H1 (cell line): ENCODE measurements around the gene NTN4.

Experiments
- EZH2 ChIP-seq: fragments of 200-600 bp; sonication (generic); IDR thresholded peaks from 2 replicates; pipeline ENCODE4 v1.7.1; 2012; ENCODE audit warnings: low read depth, mild to moderate bottlenecking, moderate library complexity, low read length, inconsistent platforms; ENCODE audit not compliant: severe bottlenecking
- FOSL1 ChIP-seq: IDR thresholded peaks from 2 replicates; pipeline ENCODE4 v1.6.1; 2011; ENCODE audit warnings: mild to moderate bottlenecking, low read depth, low read length, moderate library complexity; ENCODE audit not compliant: insufficient read depth
- HDAC2 ChIP-seq, 2 experiments: fragments of 300-600 bp in 1 of 2; sonication (generic) in 1 of 2; IDR thresholded peaks; 2 replicates each; pipeline ENCODE4 v1.6.1; 2011 to 2012; ENCODE audit warnings: low read depth in 2 of 2, low read length in 2 of 2, mild to moderate bottlenecking in 2 of 2, moderate library complexity in 2 of 2, borderline replicate concordance in 1 of 2, inconsistent platforms in 1 of 2
- MAX ChIP-seq: IDR thresholded peaks from 2 replicates; pipeline ENCODE4 v1.6.1; 2012; ENCODE audit warnings: inconsistent platforms
- POLR2AphosphoS5 ChIP-seq: IDR thresholded peaks from 2 replicates; pipeline ENCODE4 v1.6.1; 2011; ENCODE audit warnings: low read depth, low read length
- RBBP5 ChIP-seq: IDR thresholded peaks from 2 replicates; pipeline ENCODE4 v1.7.1; 2012; ENCODE audit warnings: low read depth, mild to moderate bottlenecking, inconsistent platforms, low read length, moderate library complexity, borderline replicate concordance
- RXRA ChIP-seq: IDR thresholded peaks from 2 replicates; pipeline ENCODE4 v1.6.1; 2011; ENCODE audit warnings: low read depth, mild to moderate bottlenecking, low read length, moderate library complexity; ENCODE audit not compliant: insufficient read depth
- SP1 ChIP-seq: IDR thresholded peaks from 2 replicates; pipeline ENCODE4 v1.6.1; 2011; ENCODE audit warnings: low read depth, low read length
- TAF7 ChIP-seq: optimal IDR thresholded peaks from 2 replicates; pipeline ENCODE3; 2011; ENCODE audit warnings: low read depth, mild to moderate bottlenecking, inconsistent platforms, low read length, moderate library complexity, borderline replicate concordance
- USF2 ChIP-seq: IDR thresholded peaks from 2 replicates; pipeline ENCODE4 v1.6.1; 2011; ENCODE audit warnings: low read length, improper control_type of control experiment
- ZNF274 ChIP-seq: IDR thresholded peaks from 2 replicates; pipeline ENCODE4 v1.7.0; 2012; ENCODE audit warnings: low read length, borderline replicate concordance; ENCODE audit errors: extremely low read depth
- TF ChIP-seq, protein P1 (sequence below), 3 experiments: IDR thresholded peaks; 1 replicate in 2 of 3; 2 replicates in 1 of 3; pipeline versions ENCODE4 v1.5.1 to v1.6.1; 2011; ENCODE audit warnings: low read length in 3 of 3, mild to moderate bottlenecking in 3 of 3, inconsistent platforms in 2 of 3, low read depth in 1 of 3, moderate library complexity in 1 of 3; ENCODE audit not compliant: insufficient read depth in 1 of 3; ENCODE audit errors: control extremely low read depth in 1 of 3
- TF ChIP-seq, protein P2 (sequence below): IDR thresholded peaks from 2 replicates; pipeline ENCODE4 v1.6.1; 2011; ENCODE audit warnings: low read depth, mild to moderate bottlenecking, low read length; ENCODE audit not compliant: insufficient read depth

DNA sequence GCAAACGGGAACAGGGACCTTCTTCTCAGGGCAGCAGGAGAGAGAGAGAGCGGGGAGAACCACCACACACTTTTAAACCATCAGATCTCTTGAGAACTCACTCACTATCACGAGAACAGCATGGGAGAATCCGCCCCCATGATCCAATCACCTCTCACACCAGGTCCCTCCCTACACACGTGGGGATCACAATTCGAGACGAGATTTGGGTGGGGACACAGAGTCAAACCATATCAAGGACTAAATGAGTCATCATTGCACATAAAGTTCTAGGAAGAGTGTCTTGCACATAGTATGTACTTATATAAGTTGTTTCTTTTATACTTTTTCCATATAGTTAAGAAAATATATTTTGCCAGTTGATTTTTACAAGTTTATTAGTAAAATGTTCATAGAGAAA is 17.6 kb upstream of the NTN4 start:
- TF ChIP-seq, protein P1, sequence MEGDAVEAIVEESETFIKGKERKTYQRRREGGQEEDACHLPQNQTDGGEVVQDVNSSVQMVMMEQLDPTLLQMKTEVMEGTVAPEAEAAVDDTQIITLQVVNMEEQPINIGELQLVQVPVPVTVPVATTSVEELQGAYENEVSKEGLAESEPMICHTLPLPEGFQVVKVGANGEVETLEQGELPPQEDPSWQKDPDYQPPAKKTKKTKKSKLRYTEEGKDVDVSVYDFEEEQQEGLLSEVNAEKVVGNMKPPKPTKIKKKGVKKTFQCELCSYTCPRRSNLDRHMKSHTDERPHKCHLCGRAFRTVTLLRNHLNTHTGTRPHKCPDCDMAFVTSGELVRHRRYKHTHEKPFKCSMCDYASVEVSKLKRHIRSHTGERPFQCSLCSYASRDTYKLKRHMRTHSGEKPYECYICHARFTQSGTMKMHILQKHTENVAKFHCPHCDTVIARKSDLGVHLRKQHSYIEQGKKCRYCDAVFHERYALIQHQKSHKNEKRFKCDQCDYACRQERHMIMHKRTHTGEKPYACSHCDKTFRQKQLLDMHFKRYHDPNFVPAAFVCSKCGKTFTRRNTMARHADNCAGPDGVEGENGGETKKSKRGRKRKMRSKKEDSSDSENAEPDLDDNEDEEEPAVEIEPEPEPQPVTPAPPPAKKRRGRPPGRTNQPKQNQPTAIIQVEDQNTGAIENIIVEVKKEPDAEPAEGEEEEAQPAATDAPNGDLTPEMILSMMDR (IDR thresholded peaks at IDR 0.05; ENCODE audit: control extremely low read depth in 1 of 3, insufficient read depth in 1 of 3, low read depth in 1 of 3, low read length in 3 of 3): no peak
- TF ChIP-seq TAF7 (no peak), FOSL1 (no peak), ZNF274 (no peak), SP1 (no peak), EZH2 (no peak), USF2 (no peak), MAX (no peak), RBBP5 (no peak), HDAC2 (IDR thresholded peaks at IDR 0.05; ENCODE audit: borderline replicate concordance in 1 of 2, low read depth in 2 of 2, low read length in 2 of 2) (no peak), POLR2AphosphoS5 (no peak), RXRA (no peak)
- TF ChIP-seq, protein P2, sequence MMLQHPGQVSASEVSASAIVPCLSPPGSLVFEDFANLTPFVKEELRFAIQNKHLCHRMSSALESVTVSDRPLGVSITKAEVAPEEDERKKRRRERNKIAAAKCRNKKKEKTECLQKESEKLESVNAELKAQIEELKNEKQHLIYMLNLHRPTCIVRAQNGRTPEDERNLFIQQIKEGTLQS: no peak
